Endodermal cell (in vitro differentiated cells): ENCODE data around the gene RRN3. TPM values are rescaled to one million over a fixed set of nuclear protein-coding genes. Genes with fewer than 3 reads are reported as not detected.
"Not testable (repeated sequence)": the region's sequence is repeated elsewhere in the genome, so short reads cannot be mapped to it uniquely, and the experiment has no call there.

Experiments
- DNase-seq: peaks from one replicate; pipeline ENCODE4 v3.0.0-alpha.2; 2017
- H3K27ac ChIP-seq: 2 replicates; pipeline ENCODE4 v1.5.1; 2013; ENCODE audit warnings: mild to moderate bottlenecking, low read depth, low read length, moderate library complexity
- H3K27me3 ChIP-seq: 2 replicates; pipeline ENCODE4 v1.6.1; 2013; ENCODE audit warnings: mild to moderate bottlenecking, low read length, moderate library complexity; ENCODE audit not compliant: insufficient read depth, control insufficient read depth, poor library complexity, severe bottlenecking
- H3K36me3 ChIP-seq: 2 replicates; pipeline ENCODE4 v1.7.0; 2013; ENCODE audit warnings: mild to moderate bottlenecking, low read length, moderate library complexity; ENCODE audit not compliant: control insufficient read depth, insufficient read depth
- H3K4me1 ChIP-seq: one replicate; pipeline ENCODE4 v1.7.0; 2013; ENCODE audit warnings: low read length; ENCODE audit not compliant: control insufficient read depth, insufficient read depth
- H3K4me3 ChIP-seq: 2 replicates; pipeline ENCODE4 v1.5.1; 2013; ENCODE audit warnings: mild to moderate bottlenecking, low read length, moderate library complexity
- H3K9ac ChIP-seq: 2 replicates; pipeline ENCODE4 v1.6.1; 2013; ENCODE audit warnings: mild to moderate bottlenecking, low read length, moderate library complexity; ENCODE audit not compliant: poor library complexity, severe bottlenecking; ENCODE audit errors: extremely low read depth
- H3K9me3 ChIP-seq: 2 replicates; pipeline ENCODE4 v1.6.1; 2013; ENCODE audit warnings: mild to moderate bottlenecking, low read length, moderate library complexity; ENCODE audit not compliant: control insufficient read depth
- H3K27ac Mint-ChIP-seq: 2 replicates; pipeline ENCODE4 v1.8.0; 2020; ENCODE audit warnings: mixed read lengths
- H3K27me3 Mint-ChIP-seq: 2 replicates; pipeline ENCODE4 v1.8.0; 2021; ENCODE audit warnings: mild to moderate bottlenecking, mixed read lengths; ENCODE audit not compliant: insufficient read depth
- H3K36me3 Mint-ChIP-seq: 2 replicates; pipeline ENCODE4 v1.8.0; 2020; ENCODE audit warnings: low read depth, mixed read lengths
- H3K4me1 Mint-ChIP-seq: 2 replicates; pipeline ENCODE4 v1.8.0; 2020; ENCODE audit warnings: mixed read lengths
- H3K4me3 Mint-ChIP-seq: 2 replicates; pipeline ENCODE4 v1.8.0; 2020; ENCODE audit warnings: mild to moderate bottlenecking, moderate library complexity, mixed read lengths
- H3K9me3 Mint-ChIP-seq: 2 replicates; pipeline ENCODE4 v1.8.0; 2020; ENCODE audit warnings: mild to moderate bottlenecking, mixed read lengths
- WGBS, 2 experiments: methylation state at CpG; one replicate each; pipeline versions ENCODE4 v1.1.5 to v1.1.7; 2013; ENCODE audit warnings: missing lambda C conversion rate in 2 of 2, mixed read lengths in 1 of 2; ENCODE audit not compliant: insufficient coverage in 1 of 2, insufficient read length in 1 of 2; 5-methylcytosine and 5-hydroxymethylcytosine counted together
- total RNA-seq, 2 donors: library from RNA; stranded (reverse); fragmentation: NEBNext Ultra II Directional in 1 of 2; extraction: Animal tissue kit (Norgen Biotek cat#: 25700) in 1 of 2; gene quantifications; 2 replicates in 1 of 2; 3 replicates in 1 of 2; pipeline ENCODE4 v1.2.1, GENCODE V29; 2021

RRN3 gene
- total RNA-seq, 2 donors from 2014 or later = 28.6 to 30.6 TPM

DNA sequence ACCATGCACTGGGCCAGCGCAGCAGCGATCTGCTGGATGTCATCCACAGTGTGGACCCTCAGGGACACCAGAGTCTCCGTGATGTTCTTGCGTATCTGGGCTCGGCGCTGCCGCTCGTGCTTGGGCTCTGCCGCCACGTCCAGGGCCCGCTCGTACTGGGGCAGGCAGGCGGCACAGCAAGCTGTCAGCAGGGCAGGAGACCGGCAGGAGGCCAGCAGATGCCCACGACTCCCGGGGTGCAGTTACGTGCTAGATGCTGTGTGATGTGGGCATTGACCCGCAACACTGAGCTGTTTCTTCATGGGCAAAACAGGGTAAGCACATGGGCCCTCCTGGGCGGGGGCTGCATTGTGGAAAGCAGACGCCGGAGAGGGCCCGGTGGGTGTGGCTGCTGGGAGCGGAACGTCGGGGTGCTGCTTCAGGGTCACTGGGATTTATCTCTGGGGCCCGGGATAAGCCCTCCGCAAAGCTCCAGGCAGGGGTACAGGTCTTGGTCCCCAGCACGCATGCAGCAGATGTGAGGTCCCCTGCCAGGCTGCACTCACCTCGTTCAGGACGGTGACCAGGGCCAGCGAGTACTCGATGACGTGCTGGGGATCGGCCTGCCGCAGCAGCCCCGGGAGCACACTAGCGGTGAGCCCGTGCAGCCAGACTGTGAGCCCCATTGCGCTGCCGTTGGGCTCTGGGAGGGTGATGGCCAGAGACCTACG, 38.8 kb upstream of the RRN3 start:
- H3K27ac ChIP-seq, H3K4me1 Mint-ChIP-seq, H3K27me3 Mint-ChIP-seq, H3K4me3 ChIP-seq, H3K9ac ChIP-seq, H3K27me3 ChIP-seq, H3K9me3 Mint-ChIP-seq, H3K36me3 ChIP-seq, H3K4me3 Mint-ChIP-seq, H3K27ac Mint-ChIP-seq, H3K9me3 ChIP-seq, H3K4me1 ChIP-seq, H3K36me3 Mint-ChIP-seq: not testable (repeated sequence)
- peak; percentile 20 for DNase-seq
- WGBS, 2 experiments = 91 to 95% methylated on average over 3 to 17 of the region's 41 CpGs

DNA sequence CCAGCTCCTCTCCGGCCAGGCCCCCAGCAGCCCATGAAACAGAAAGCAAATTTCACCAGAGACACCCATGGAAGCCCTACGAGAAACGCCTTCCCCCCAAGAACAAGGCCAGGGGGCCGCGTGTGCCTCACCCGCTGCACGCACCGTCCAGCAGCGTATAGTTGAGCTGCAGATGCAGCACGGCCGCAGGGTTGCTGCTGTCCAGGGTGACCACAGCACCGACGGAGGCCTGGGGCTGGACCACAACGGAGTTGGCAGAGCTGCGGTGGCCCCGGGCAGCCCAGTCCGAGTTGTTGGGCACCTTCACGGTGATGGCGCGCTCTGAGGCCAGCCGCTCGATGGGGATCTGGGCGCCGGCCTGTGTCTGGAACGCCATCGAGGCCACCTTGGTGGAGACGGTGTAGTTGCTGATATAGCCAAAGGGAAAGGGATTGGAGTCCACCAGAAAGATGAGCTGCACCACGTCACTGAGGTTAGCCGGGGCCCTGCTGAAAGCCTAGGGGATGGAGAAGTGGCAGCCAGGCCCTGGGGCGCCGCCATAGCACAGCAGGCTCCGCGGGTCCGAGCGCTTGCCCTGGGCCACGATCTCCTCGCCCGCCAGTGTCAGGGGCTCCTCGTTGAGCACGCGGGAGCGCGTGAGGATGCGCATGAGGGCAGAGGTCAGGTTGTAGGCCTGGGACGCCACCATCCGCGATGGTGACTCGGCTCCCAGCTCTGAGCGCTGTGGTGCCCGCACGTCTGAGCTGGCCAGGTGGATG, 37.0 kb upstream of the RRN3 start:
- H3K4me3 Mint-ChIP-seq, H3K36me3 ChIP-seq, H3K4me3 ChIP-seq, H3K9me3 Mint-ChIP-seq, H3K27me3 ChIP-seq, H3K9ac ChIP-seq, H3K27ac ChIP-seq, H3K4me1 ChIP-seq, H3K27ac Mint-ChIP-seq, H3K27me3 Mint-ChIP-seq, H3K4me1 Mint-ChIP-seq, DNase-seq, H3K9me3 ChIP-seq, H3K36me3 Mint-ChIP-seq: not testable (repeated sequence)
- WGBS, 2 experiments = 94 to 96% methylated on average over 14 to 39 of the region's 51 CpGs

DNA sequence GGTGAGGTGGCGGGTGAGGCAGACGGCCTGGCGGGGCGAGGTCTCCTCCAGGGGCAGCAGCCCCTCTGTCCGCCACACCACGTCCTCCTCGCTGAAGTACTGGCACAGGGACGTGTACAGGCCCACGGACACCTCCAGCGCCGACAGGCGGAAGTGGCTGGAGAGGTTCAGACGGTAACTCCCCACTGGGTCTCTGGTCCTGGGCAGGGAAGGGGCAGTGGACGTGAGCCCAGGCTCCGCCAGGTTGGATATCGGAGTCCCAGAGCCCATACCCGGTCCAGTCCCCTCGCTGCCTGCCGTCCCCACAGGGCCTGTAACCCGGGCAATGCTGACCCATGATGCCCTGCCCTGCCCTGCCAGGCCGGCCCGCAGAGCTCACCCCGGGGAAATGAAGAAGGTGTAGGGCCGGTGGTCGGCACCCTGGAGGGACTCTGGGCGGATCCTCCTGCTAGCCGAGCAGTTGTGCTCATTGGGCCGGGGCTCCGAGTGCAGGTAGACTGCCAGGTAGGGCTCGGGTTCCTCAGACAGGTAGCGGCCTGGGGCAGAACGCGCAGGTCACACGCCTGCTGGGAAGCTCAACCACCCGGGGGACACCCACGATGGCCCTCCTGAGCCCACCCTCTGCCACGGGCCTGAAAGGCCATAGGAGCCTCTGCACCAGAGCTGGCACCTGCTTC, 36.3 kb upstream of the RRN3 start:
- not testable (repeated sequence) for H3K27me3 ChIP-seq, H3K9me3 ChIP-seq, H3K27me3 Mint-ChIP-seq, H3K4me3 Mint-ChIP-seq, H3K4me3 ChIP-seq, H3K4me1 Mint-ChIP-seq, H3K36me3 ChIP-seq, H3K4me1 ChIP-seq, H3K27ac ChIP-seq, H3K27ac Mint-ChIP-seq, H3K9me3 Mint-ChIP-seq, H3K9ac ChIP-seq, H3K36me3 Mint-ChIP-seq
- 94 to 95% methylated on average over 6 to 23 of the region's 37 CpGs for WGBS, 2 experiments
- peak; percentile 13 for DNase-seq

DNA sequence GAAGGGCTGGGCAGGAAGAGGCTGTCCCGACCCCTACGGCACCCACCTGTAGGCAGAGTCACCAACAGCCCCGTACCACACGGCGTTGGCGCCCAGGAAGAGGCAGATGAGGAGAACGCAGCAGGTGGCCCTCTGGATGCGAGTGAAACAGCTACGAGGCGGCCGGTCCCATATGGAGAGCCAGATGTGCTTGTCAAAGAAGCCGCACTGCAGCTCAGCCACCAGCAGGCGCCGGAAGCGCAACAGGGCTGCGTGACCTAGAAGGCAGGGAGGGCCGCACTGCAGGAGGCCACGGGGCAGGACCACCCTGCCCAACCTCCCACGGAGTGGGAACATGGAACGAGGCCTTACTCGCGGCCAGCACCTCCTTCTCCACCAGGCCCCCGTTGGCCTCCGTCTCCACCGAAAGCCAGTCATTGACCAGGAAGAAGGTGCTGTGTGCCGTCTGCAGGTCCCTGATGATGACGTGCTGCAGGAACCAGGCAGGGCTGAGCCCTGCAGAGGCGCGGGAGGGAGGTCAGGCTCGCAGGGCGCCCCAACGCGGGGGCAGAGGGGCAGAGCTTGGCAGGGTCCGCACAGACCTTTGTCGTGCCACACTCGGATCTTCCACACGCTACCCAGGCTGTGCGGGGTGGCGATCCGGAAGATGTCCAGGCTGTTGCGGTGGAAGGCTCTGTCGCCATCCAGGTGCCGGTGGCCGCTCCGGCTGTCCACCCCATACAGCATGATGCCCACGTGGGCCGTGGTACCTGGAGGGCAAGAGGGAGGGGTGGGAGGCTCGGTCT, 33.8 kb upstream of the RRN3 start:
- not testable (repeated sequence) for H3K4me1 ChIP-seq, H3K9me3 Mint-ChIP-seq, H3K27me3 Mint-ChIP-seq, H3K9ac ChIP-seq, H3K36me3 ChIP-seq, H3K4me3 Mint-ChIP-seq, H3K4me1 Mint-ChIP-seq, H3K4me3 ChIP-seq, H3K9me3 ChIP-seq, H3K27me3 ChIP-seq, H3K36me3 Mint-ChIP-seq, H3K27ac Mint-ChIP-seq, H3K27ac ChIP-seq, DNase-seq
- WGBS, 2 experiments = 97% methylated on average over 16 of the region's 48 CpGs; no CpG with 5 or more reads in 1 of the 2 experiments

DNA sequence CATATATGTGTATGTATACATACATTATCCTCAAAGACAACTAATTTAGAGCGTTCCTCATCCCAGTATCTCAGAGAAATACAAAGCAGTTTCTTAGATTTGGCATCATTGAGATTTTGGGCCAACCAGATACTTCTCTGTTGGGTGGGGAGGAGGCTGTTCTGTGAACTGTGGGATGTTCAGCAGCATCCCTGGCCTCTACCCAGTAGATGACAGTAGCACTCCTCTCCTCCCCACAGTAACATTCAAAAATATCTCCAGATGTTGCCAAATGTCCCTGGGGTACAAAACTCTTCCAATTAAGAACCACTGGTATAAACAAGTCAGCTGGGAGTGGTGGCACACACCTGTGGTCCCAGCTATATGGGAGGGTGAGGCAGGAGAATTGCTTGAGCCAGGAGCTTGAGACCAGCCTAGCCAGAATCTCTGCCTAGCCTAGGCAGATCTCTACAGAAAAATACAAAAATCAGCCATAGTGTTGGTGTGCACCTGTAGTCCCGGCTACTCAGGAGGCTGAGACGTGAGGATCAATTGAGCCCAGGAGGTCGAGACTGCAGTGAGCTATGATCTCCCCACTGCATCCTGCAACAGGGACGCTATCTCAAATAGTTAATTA, 6.4 kb upstream of the RRN3 start:
- H3K4me3 ChIP-seq, H3K27me3 Mint-ChIP-seq, H3K9me3 Mint-ChIP-seq, H3K27me3 ChIP-seq, H3K27ac Mint-ChIP-seq, H3K4me3 Mint-ChIP-seq, H3K4me1 ChIP-seq, H3K9me3 ChIP-seq, DNase-seq, H3K9ac ChIP-seq, H3K4me1 Mint-ChIP-seq, H3K36me3 ChIP-seq, H3K36me3 Mint-ChIP-seq, H3K27ac ChIP-seq: not testable (repeated sequence)
- WGBS, 2 experiments = 91 to 92% methylated on average over 3 of the region's 5 CpGs

DNA sequence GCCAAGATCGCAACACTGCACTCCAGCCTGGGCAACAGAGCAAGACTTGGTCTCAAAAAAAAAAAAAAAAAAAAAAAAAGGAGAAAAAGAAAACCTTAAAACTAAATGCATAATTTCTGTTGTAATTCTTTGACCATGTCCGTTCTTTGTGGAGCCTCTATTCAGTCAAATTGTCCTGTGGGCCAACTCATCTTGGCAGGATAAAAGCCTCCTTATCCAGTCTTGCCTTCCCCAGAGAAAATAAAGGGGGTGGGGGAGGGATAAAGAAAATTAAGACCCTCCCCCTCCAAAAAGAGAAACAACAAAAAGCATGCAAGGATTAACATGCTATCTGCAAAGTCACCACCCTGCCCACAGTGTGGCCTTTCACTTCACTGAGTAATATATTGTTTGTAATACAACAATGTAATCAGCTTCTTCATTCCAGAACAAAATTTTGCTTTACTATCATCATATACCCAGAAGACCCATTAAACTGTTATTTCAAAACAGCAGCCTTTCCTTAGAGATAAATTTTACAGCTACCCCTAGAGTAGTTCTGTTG, 5.4 kb upstream of the RRN3 start:
- not testable (repeated sequence) for H3K36me3 Mint-ChIP-seq, DNase-seq, H3K27me3 ChIP-seq, H3K9me3 Mint-ChIP-seq, H3K27me3 Mint-ChIP-seq, H3K4me1 ChIP-seq, H3K4me3 ChIP-seq, H3K36me3 ChIP-seq, H3K4me1 Mint-ChIP-seq, H3K9ac ChIP-seq, H3K27ac Mint-ChIP-seq, H3K27ac ChIP-seq, H3K4me3 Mint-ChIP-seq, H3K9me3 ChIP-seq
- WGBS, 2 experiments = 83% methylated on average over 2 of the region's 2 CpGs; no CpG with 5 or more reads in 1 of the 2 experiments
